Ovary (tissue), 9 donors: Measurements from ENCODE around the gene RRH. TPM values are rescaled to one million over a fixed set of nuclear protein-coding genes. Genes with fewer than 3 reads are reported as not detected.

ENCODE experiments used
- DNase-seq, 5 donors: peaks; one replicate each; pipeline ENCODE4 v3.0.0-alpha.2; 2019 to 2020
- H3K27ac ChIP-seq, 2 donors: fragments of 200-600 bp; one replicate each; pipeline versions ENCODE4 v1.5.1 to v1.8.0; 2019 to 2022
- H3K27me3 ChIP-seq: fragments of 200-600 bp; one replicate; pipeline ENCODE4 v1.8.0; 2022
- H3K36me3 ChIP-seq: fragments of 200-600 bp; sonication (generic); one replicate; pipeline ENCODE4 v1.5.1; 2019
- H3K4me1 ChIP-seq: one replicate; pipeline ENCODE4 v1.8.1; 2013; ENCODE audit warnings: mild to moderate bottlenecking, moderate library complexity; ENCODE audit not compliant: insufficient read depth
- H3K4me3 ChIP-seq: fragments of 200-600 bp; sonication (generic); one replicate; pipeline ENCODE4 v1.5.1; 2017
- H3K9me3 ChIP-seq, 2 donors: fragments of 200-600 bp in 1 of 2; sonication (generic) in 1 of 2; one replicate each; pipeline versions ENCODE4 v1.5.1 to v1.8.1; 2013 to 2019; ENCODE audit warnings: mild to moderate bottlenecking in 1 of 2, moderate library complexity in 1 of 2
- EP300 ChIP-seq: sonication (generic); formaldehyde crosslinking; IDR thresholded peaks from one replicate; pipeline ENCODE4 v1.6.1; 2017; ENCODE audit warnings: antibody characterized with exemption
- POLR2A ChIP-seq: fragments of 450-650 bp; IDR thresholded peaks from one replicate; pipeline ENCODE4 v1.6.1; 2017; ENCODE audit warnings: antibody characterized with exemption, mild to moderate bottlenecking, moderate library complexity
- WGBS, 3 donors: extraction: QIAGEN DNeasy Blood & Tissue Kit in 1 of 3; methylation state at CpG; one replicate each; pipeline versions ENCODE4 v1.1.5 to v1.1.7; 2013 to 2017; 5-methylcytosine and 5-hydroxymethylcytosine counted together
- intact Hi-C, 4 donors: fragments of 100-400 bp; cut with DNase I; formaldehyde crosslinking; loops; one replicate each; pipeline versions ENCODE4 v1.11.0 to v1.15.1; 2022 to 2023
- polyA plus RNA-seq, 2 donors: library from polyadenylated mRNA; stranded (reverse); fragments of 200-250 nt in 1 of 2; fragments of 350-450 nt in 1 of 2; fragmentation: Illumina TruSeq in 1 of 2; extraction: RNeasy Lipid Tissue Mini Kit (QIAGEN cat#74804) in 1 of 2; gene quantifications; one replicate each; pipeline ENCODE4 v1.2.3, GENCODE V29; 2013 to 2014
- total RNA-seq, 7 donors: library from RNA; depleted of rRNA in 2 of 7; stranded (reverse); fragments of >200 nt in 2 of 7; fragmentation: NEBNext Ultra II Directional in 3 of 7; extraction: Animal tissue kit (Norgen Biotek cat#: 25700) in 3 of 7; gene quantifications; one replicate each; pipeline versions ENCODE4 v1.1.0 to v1.2.4, GENCODE V29; 2016 to 2023
- TF ChIP-seq, protein P1 (sequence below), 3 donors: fragments of 450-650 bp in 2 of 3; fragments of 200-600 bp in 1 of 3; IDR thresholded peaks; one replicate each; pipeline versions ENCODE4 v1.5.1 to v1.8.0; 2016 to 2022; ENCODE audit warnings: antibody characterized with exemption in 3 of 3, mild to moderate bottlenecking in 1 of 3
- donor health status: DM: no; HTN: no; CAD: no; lungs with moderate emphysema.
- donor health status: DM: no; HTN: no; CAD: no.
- donor health status: Bipolar disorder and iron deficiency.
- donor health status: DM: yes; HTN: yes; CAD: no.
- donor health status: DM: no; HTN: no; CAD: no.
- donor health status: DM: yes; HTN: yes; CAD: no.

Gene RRH
- total and polyA plus RNA-seq, 9 donors, result 0.06 to 0.57 (median 0.27) TPM; not detected in 3

GRCh38 chr4:109876634-109877265 is 49.0 kb downstream of the RRH start:
- Histone ChIP-seq H3K27ac (no peak overlapping the region), H3K9me3 (no peaks in the 10 kb centered on the region)

DNA sequence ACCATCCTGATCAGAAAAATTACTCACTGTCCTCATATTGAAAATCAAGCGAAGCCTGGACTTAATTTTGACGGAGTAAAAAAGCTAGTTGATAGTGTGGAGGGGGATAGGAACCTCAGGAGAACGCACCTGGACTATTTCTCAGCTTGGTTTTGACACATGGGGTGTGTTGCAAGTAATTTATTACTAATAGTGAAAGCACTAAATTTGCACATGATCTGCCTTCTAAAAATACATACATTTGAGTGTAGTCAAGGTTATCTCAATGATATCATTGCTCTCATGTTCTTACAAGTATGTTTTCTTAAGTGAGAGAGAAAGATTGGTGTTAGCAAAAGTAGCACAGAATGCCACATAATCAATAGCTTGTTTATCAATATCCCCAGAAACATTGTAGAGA is 49.6 kb downstream of the RRH start:
- Histone ChIP-seq H3K27ac (no peak overlapping the region), H3K27me3 (no peaks in the 10 kb centered on the region), H3K4me1 (no peaks in the 10 kb centered on the region), H3K4me3 (no peak overlapping the region), H3K36me3 (no peaks in the 10 kb centered on the region), H3K9me3 (no peaks in the 10 kb centered on the region)
- WGBS, 3 donors, result 44 to 60% (median 50%) methylated on average over 3 of the region's 3 CpGs
- intact Hi-C loops, result no loop called here
- DNase-seq, result no peak
- TF ChIP-seq POLR2A, result no peak
- no peak for TF ChIP-seq EP300
- TF ChIP-seq, protein P1, sequence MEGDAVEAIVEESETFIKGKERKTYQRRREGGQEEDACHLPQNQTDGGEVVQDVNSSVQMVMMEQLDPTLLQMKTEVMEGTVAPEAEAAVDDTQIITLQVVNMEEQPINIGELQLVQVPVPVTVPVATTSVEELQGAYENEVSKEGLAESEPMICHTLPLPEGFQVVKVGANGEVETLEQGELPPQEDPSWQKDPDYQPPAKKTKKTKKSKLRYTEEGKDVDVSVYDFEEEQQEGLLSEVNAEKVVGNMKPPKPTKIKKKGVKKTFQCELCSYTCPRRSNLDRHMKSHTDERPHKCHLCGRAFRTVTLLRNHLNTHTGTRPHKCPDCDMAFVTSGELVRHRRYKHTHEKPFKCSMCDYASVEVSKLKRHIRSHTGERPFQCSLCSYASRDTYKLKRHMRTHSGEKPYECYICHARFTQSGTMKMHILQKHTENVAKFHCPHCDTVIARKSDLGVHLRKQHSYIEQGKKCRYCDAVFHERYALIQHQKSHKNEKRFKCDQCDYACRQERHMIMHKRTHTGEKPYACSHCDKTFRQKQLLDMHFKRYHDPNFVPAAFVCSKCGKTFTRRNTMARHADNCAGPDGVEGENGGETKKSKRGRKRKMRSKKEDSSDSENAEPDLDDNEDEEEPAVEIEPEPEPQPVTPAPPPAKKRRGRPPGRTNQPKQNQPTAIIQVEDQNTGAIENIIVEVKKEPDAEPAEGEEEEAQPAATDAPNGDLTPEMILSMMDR (IDR thresholded peaks at IDR 0.05), result no peak

More at GRCh38 chr4:109876634-109877265, 49.0 kb downstream of the RRH start:
- Histone ChIP-seq H3K4me1 (no peaks in the 10 kb centered on the region), H3K27me3 (no peaks in the 10 kb centered on the region), H3K36me3 (no peaks in the 10 kb centered on the region), H3K4me3 (no peak overlapping the region)
- TF ChIP-seq EP300 (no peak), POLR2A (no peak)
- TF ChIP-seq, protein P1 (IDR thresholded peaks at IDR 0.05), result no peak
- WGBS, 3 donors, result 88 to 95% (median 93%) methylated on average over 2 of the region's 2 CpGs
- no peak for DNase-seq
- intact Hi-C loops, result no loop called here

- H3K27me3 ChIP-seq, result no peaks in the 10 kb centered on the region
- H3K4me3 ChIP-seq, result no peak overlapping the region
- intact Hi-C loops, result no loop called here
- TF ChIP-seq, protein P1 (IDR thresholded peaks at IDR 0.05), result no peak
- TF ChIP-seq EP300, result no peak
- TF ChIP-seq POLR2A, result no peak
- WGBS, 3 donors, result 68 to 74% (median 74%) methylated on average over 2 of the region's 2 CpGs
- H3K4me1 ChIP-seq, result no peaks in the 10 kb centered on the region
- DNase-seq, result no peak
- H3K36me3 ChIP-seq, result no peaks in the 10 kb centered on the region
- no peak overlapping the region for H3K27ac ChIP-seq
- H3K9me3 ChIP-seq, result no peaks in the 10 kb centered on the region
Observed at GRCh38 chr4:109878355-109878754, 50.6 kb downstream of the RRH start.

DNA sequence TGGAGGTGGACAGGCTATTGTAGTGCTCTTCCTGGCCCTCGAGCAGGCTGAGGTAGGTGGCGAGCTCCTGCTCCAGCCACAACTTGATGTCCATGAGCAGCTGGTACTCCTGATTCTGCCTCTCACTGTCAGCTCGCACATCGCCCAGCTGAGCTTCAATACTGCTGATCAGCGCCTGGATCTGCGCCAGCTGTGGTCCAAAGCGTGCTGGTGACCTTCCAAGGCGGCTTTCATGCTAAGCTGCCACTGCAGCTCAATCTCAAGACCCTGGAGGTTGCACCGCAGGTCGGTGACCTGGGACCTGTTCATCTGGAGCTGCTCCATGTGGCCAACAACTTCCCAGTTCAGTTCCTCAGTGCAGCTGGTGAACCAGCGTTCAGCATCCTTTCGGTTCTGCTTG is 51.3 kb downstream of the RRH start:
- DNase-seq, result no peak
- no peaks in the 10 kb centered on the region for H3K4me1 ChIP-seq
- no peaks in the 10 kb centered on the region for H3K36me3 ChIP-seq
- no peak overlapping the region for H3K27ac ChIP-seq
- no peaks in the 10 kb centered on the region for H3K27me3 ChIP-seq
- 72 to 78% (median 74%) methylated on average over 12 of the region's 12 CpGs for WGBS, 3 donors
- H3K4me3 ChIP-seq, result no peak overlapping the region
- intact Hi-C loops, result no loop called here
- TF ChIP-seq POLR2A, result no peak
- TF ChIP-seq, protein P1 (IDR thresholded peaks at IDR 0.05), result no peak
- TF ChIP-seq EP300, result no peak
- H3K9me3 ChIP-seq, result no peaks in the 10 kb centered on the region
